ENCODE measurements around the gene STARD7.
"Not testable (repeated sequence)": the region's sequence is repeated elsewhere in the genome, so short reads cannot be mapped to it uniquely, and the experiment has no call there.

Gene STARD7

GRCh38 chr2:96148410-96149217 lies 60.0 kb downstream of the STARD7 start:
- peak; percentile 35 for DNase-seq (ENCODE audit: low spot score)

- DNase-seq (ENCODE audit: low spot score), result no peak
Measured at GRCh38 chr2:96147593-96148201, 60.9 kb downstream of the STARD7 start.

GRCh38 chr2:96146881-96147592 lies 61.6 kb downstream of the STARD7 start:
- no peak for DNase-seq (ENCODE audit: low spot score)

GRCh38 chr2:96146153-96146880 lies 62.3 kb downstream of the STARD7 start:
- no peak for DNase-seq (ENCODE audit: low spot score)

GRCh38 chr2:96145848-96146152 lies 62.8 kb downstream of the STARD7 start:
- DNase-seq (ENCODE audit: low spot score), result no peak

- DNase-seq (ENCODE audit: low spot score), result peak; percentile 72
Measured at GRCh38 chr2:96145036-96145847, 63.4 kb downstream of the STARD7 start, which contains the start of gene DUSP2. TSS of gene DUSP2 (minus strand) at chr2:96145440. CDS start at chr2:96145354, 86 bp downstream.

- DNase-seq (ENCODE audit: low spot score), result no peak
Measured at GRCh38 chr2:96144481-96145035, 64.1 kb downstream of the STARD7 start.

- peak; percentile 38 for DNase-seq (ENCODE audit: low spot score)
Measured at GRCh38 chr2:96143848-96144480, 64.7 kb downstream of the STARD7 start.

GRCh38 chr2:96143231-96143847 lies 65.3 kb downstream of the STARD7 start:
- no peak for DNase-seq (ENCODE audit: low spot score)

- DNase-seq (ENCODE audit: low spot score), result no peak
Measured at GRCh38 chr2:96142217-96143113, 66.2 kb downstream of the STARD7 start.

GRCh38 chr2:96141624-96141967 lies 67.0 kb downstream of the STARD7 start:
- not testable (repeated sequence) for DNase-seq (ENCODE audit: low spot score)

- no peak for DNase-seq (ENCODE audit: low spot score)
Measured at GRCh38 chr2:96140941-96141623, 67.5 kb downstream of the STARD7 start.

GRCh38 chr2:96139181-96139758 lies 69.4 kb downstream of the STARD7 start:
- no peak for DNase-seq (ENCODE audit: low spot score)

- DNase-seq (ENCODE audit: low spot score), result peak; percentile 49
Measured at GRCh38 chr2:96138179-96139145, 70.2 kb downstream of the STARD7 start, which contains the start of gene ASTL. TSS of gene ASTL (minus strand) at chr2:96138502. CDS start at chr2:96138436, 66 bp downstream.

GRCh38 chr2:96137321-96138178 lies 71.1 kb downstream of the STARD7 start:
- no peak for DNase-seq (ENCODE audit: low spot score)

Data from cerebellar cortex (tissue), 1 donor.